CD14-positive monocyte (primary cell): ENCODE measurements around the gene MKLN1. TPM values are rescaled to one million over a fixed set of nuclear protein-coding genes. Genes with fewer than 3 reads are reported as not detected.
A peak's percentile ranks its signal among the peaks of the same experiment; 100 is the strongest.

Source experiments
- DNase-seq, 3 donors: peaks; one replicate each; pipeline ENCODE4 v3.0.0-alpha.2; 2011 to 2022
- H2AFZ ChIP-seq: 2 replicates; pipeline ENCODE4 v1.6.0; 2012; ENCODE audit warnings: mild to moderate bottlenecking, low read depth, low read length, inconsistent platforms; ENCODE audit not compliant: insufficient read depth, poor library complexity, severe bottlenecking
- H3K27ac ChIP-seq, 2 donors: 1 replicate in 1 of 2; 2 replicates in 1 of 2; pipeline ENCODE4 v1.5.1; 2012 to 2013; ENCODE audit warnings: low read length in 2 of 2, control low read depth in 1 of 2, inconsistent platforms in 1 of 2, low read depth in 1 of 2, mild to moderate bottlenecking in 1 of 2
- H3K27me3 ChIP-seq, 2 donors: one replicate each; pipeline versions ENCODE4 v1.6.0 to v1.6.1; 2011 to 2013; ENCODE audit warnings: low read length in 2 of 2; ENCODE audit not compliant: control insufficient read depth in 2 of 2, insufficient read depth in 2 of 2
- H3K36me3 ChIP-seq, 2 donors: replicated peaks in 1 of 2; 1 replicate in 1 of 2; 2 replicates in 1 of 2; pipeline versions ENCODE4 v1.5.1 to v1.6.1; 2012 to 2013; ENCODE audit warnings: low read length in 2 of 2, control low read depth in 1 of 2, inconsistent platforms in 1 of 2, mild to moderate bottlenecking in 1 of 2; ENCODE audit not compliant: insufficient read depth in 2 of 2, control insufficient read depth in 1 of 2
- H3K4me1 ChIP-seq, 2 donors: 1 replicate in 1 of 2; 2 replicates in 1 of 2; pipeline versions ENCODE4 v1.5.1 to v1.6.1; 2012 to 2013; ENCODE audit warnings: low read length in 2 of 2, control low read depth in 1 of 2, inconsistent platforms in 1 of 2, mild to moderate bottlenecking in 1 of 2, moderate library complexity in 1 of 2; ENCODE audit not compliant: insufficient read depth in 2 of 2, control insufficient read depth in 1 of 2
- H3K4me2 ChIP-seq: replicated peaks from 2 replicates; pipeline ENCODE3; 2012; ENCODE audit warnings: low read length, moderate library complexity, mild to moderate bottlenecking; ENCODE audit not compliant: poor library complexity, severe bottlenecking; ENCODE audit errors: extremely low read depth
- H3K4me3 ChIP-seq, 3 experiments: fragments of 200-600 bp in 1 of 3; sonication (generic) in 1 of 3; replicated peaks in 1 of 3; 1 replicate in 2 of 3; 2 replicates in 1 of 3; pipeline ENCODE4 v1.5.1; 2011 to 2013; ENCODE audit warnings: low read length in 3 of 3, mild to moderate bottlenecking in 3 of 3, control low read depth in 2 of 3, low read depth in 2 of 3, inconsistent platforms in 1 of 3, moderate library complexity in 1 of 3
- H3K79me2 ChIP-seq: 2 replicates; pipeline ENCODE4 v1.6.0; 2012; ENCODE audit warnings: mild to moderate bottlenecking, control low read depth, inconsistent platforms, low read length, moderate library complexity; ENCODE audit not compliant: insufficient read depth
- H3K9ac ChIP-seq: 2 replicates; pipeline ENCODE4 v1.6.0; 2017; ENCODE audit warnings: low read length, mild to moderate bottlenecking; ENCODE audit not compliant: insufficient read depth, poor library complexity, severe bottlenecking
- H3K9me3 ChIP-seq, 2 donors: replicated peaks in 1 of 2; 1 replicate in 1 of 2; 2 replicates in 1 of 2; pipeline versions ENCODE4 v1.5.1 to v1.6.1; 2012 to 2013; ENCODE audit warnings: low read length in 2 of 2, control low read depth in 1 of 2; ENCODE audit not compliant: control insufficient read depth in 1 of 2, insufficient read depth in 1 of 2
- H4K20me1 ChIP-seq: 2 replicates; pipeline ENCODE4 v1.6.0; 2012; ENCODE audit warnings: mild to moderate bottlenecking, low read length, control low read depth, moderate library complexity; ENCODE audit not compliant: insufficient read depth
- H3K27ac Mint-ChIP-seq, 7 donors: one replicate each; pipeline ENCODE4 v1.8.0; 2020; ENCODE audit warnings: mild to moderate bottlenecking in 7 of 7, mixed read lengths in 7 of 7, moderate library complexity in 6 of 7, inconsistent platforms in 2 of 7
- H3K27me3 Mint-ChIP-seq, 3 donors: one replicate each; pipeline ENCODE4 v1.8.0; 2021 to 2022; ENCODE audit warnings: low read depth in 3 of 3, mild to moderate bottlenecking in 3 of 3, mixed read lengths in 3 of 3, moderate library complexity in 3 of 3, inconsistent platforms in 1 of 3
- H3K36me3 Mint-ChIP-seq, 2 donors: one replicate each; pipeline ENCODE4 v1.8.0; 2020; ENCODE audit warnings: mixed read lengths in 2 of 2, inconsistent platforms in 1 of 2, mild to moderate bottlenecking in 1 of 2
- H3K4me1 Mint-ChIP-seq: one replicate; pipeline ENCODE4 v1.8.0; 2020; ENCODE audit warnings: mild to moderate bottlenecking, mixed read lengths
- H3K4me3 Mint-ChIP-seq, 2 donors: one replicate each; pipeline ENCODE4 v1.8.0; 2020; ENCODE audit warnings: mild to moderate bottlenecking in 2 of 2, mixed read lengths in 2 of 2, moderate library complexity in 1 of 2
- H3K9me3 Mint-ChIP-seq, 7 donors: one replicate each; pipeline ENCODE4 v1.8.0; 2020 to 2022; ENCODE audit warnings: mixed read lengths in 7 of 7, mild to moderate bottlenecking in 6 of 7, moderate library complexity in 6 of 7, inconsistent platforms in 2 of 7
- CTCF ChIP-seq: fragments of 200-600 bp; IDR thresholded peaks from one replicate; pipeline ENCODE4 v1.8.0; 2022; ENCODE audit warnings: antibody characterized with exemption, mild to moderate bottlenecking
- WGBS: methylation state at CpG from one replicate; pipeline ENCODE4 v1.1.5; 2013; ENCODE audit warnings: missing lambda C conversion rate; ENCODE audit not compliant: insufficient coverage; 5-methylcytosine and 5-hydroxymethylcytosine counted together
- intact Hi-C, 2 donors: fragments of 100-400 bp; cut with micrococcal nuclease; formaldehyde crosslinking; loops; one replicate each; pipeline versions ENCODE4 v1.15.0 to v1.15.1; 2023
- polyA plus RNA-seq, 3 donors: library from polyadenylated mRNA; depleted of rRNA in 1 of 3; unstranded in 2 of 3; stranded (reverse) in 1 of 3; fragments of 300-500 nt in 2 of 3; fragments of >200 nt in 1 of 3; fragmentation: Illumina TruSeq in 2 of 3; gene quantifications; 1 replicate in 2 of 3; 2 replicates in 1 of 3; pipeline ENCODE4 v1.2.3, GENCODE V29; 2012 to 2021

The MKLN1 gene
- polyA plus RNA-seq, 3 donors: 12.2 to 18.5 (median 17.2) TPM

- 60% methylated on average over 1 of the region's 3 CpGs for WGBS
- Histone ChIP-seq H3K9me3 (no peaks in the 10 kb centered on the region), H3K27me3 (no peaks in the 10 kb centered on the region), H3K4me1 (peaks cover 18 to 31% of the 10 kb centered on the region in 2 donors), H3K9ac (no peak overlapping the region), H3K27ac (no peak overlapping the region), H3K36me3 (no peaks in the 10 kb centered on the region), H2AFZ (no peak overlapping the region), H3K4me3 (no peak overlapping the region), H4K20me1 (peaks cover 100% of the 10 kb centered on the region), H3K79me2 (peaks cover 99% of the 10 kb centered on the region), H3K4me2 (no peak overlapping the region)
- intact Hi-C loops: no loop called here
- peak overlapping the region in 2 of 7 donors; percentile 17 to 46 for H3K27ac Mint-ChIP-seq
- peaks cover 48% of the 10 kb centered on the region for H3K4me1 Mint-ChIP-seq
- DNase-seq: no peak
- H3K4me3 Mint-ChIP-seq: peak overlapping the region in 1 of 2 donors; percentile 12
- H3K27me3 Mint-ChIP-seq: peaks cover 0 to 2% (median 0%) of the 10 kb centered on the region in 3 donors
- TF ChIP-seq CTCF: no peak
- H3K36me3 Mint-ChIP-seq: peaks cover 0 to 2% of the 10 kb centered on the region in 2 donors
- no peaks in the 10 kb centered on the region for H3K9me3 Mint-ChIP-seq
Observed at GRCh38 chr7:131354390-131354789, 26.7 kb downstream of the MKLN1 start.

GRCh38 chr7:131355917-131356777 is 28.5 kb downstream of the MKLN1 start:
- peaks cover 100% of the 10 kb centered on the region for H3K79me2 ChIP-seq
- peaks cover 100% of the 10 kb centered on the region for H4K20me1 ChIP-seq
- peak overlapping the region in 1 of 2 donors; percentile 17 for H3K27ac ChIP-seq
- TF ChIP-seq CTCF: no peak
- peak; percentile 34 to 57 (median 48) for DNase-seq
- H3K9me3 ChIP-seq: no peaks in the 10 kb centered on the region
- 100% methylated on average over 7 of the region's 13 CpGs for WGBS
- no peaks in the 10 kb centered on the region for H3K9me3 Mint-ChIP-seq
- H3K36me3 ChIP-seq: no peaks in the 10 kb centered on the region
- no peak overlapping the region for H2AFZ ChIP-seq
- H3K9ac ChIP-seq: no peak overlapping the region
- peaks cover 0 to 1% of the 10 kb centered on the region in 2 donors for H3K36me3 Mint-ChIP-seq
- H3K27ac Mint-ChIP-seq: peak overlapping the region; percentile 41 to 86 (median 58)
- H3K4me3 ChIP-seq: peak overlapping the region in 1 of 3 experiments; percentile 23
- H3K27me3 ChIP-seq: no peaks in the 10 kb centered on the region
- peak overlapping the region; percentile 41 for H3K4me2 ChIP-seq
- peak overlapping the region in 1 of 2 donors; percentile 60 for H3K4me3 Mint-ChIP-seq
- intact Hi-C loops: no loop called here
- peaks cover 18 to 32% of the 10 kb centered on the region in 2 donors for H3K4me1 ChIP-seq
- peaks cover 59% of the 10 kb centered on the region for H3K4me1 Mint-ChIP-seq
- peaks cover 0 to 2% (median 0%) of the 10 kb centered on the region in 3 donors for H3K27me3 Mint-ChIP-seq
